Mesenchymal stem cell (in vitro differentiated cells and primary cell): ENCODE results near the gene DOCK2.

Experiments used
- DNase-seq: peaks from one replicate; pipeline ENCODE4 v3.0.0-alpha.2; 2013
- H2AFZ ChIP-seq: one replicate; pipeline ENCODE4 v1.6.1; 2013; ENCODE audit warnings: low read depth, mild to moderate bottlenecking, control low read depth, inconsistent platforms, low read length, moderate library complexity
- H2AK5ac ChIP-seq: 2 replicates; pipeline ENCODE4 v1.6.1; 2013; ENCODE audit warnings: low read length, moderate library complexity, mild to moderate bottlenecking, inconsistent platforms; ENCODE audit not compliant: severe bottlenecking
- H2BK120ac ChIP-seq: one replicate; pipeline ENCODE4 v1.6.1; 2013; ENCODE audit warnings: low read depth, mild to moderate bottlenecking, inconsistent platforms, low read length, moderate library complexity
- H2BK12ac ChIP-seq, 2 experiments: one replicate each; pipeline ENCODE4 v1.6.1; 2013; ENCODE audit warnings: inconsistent platforms in 2 of 2, low read length in 2 of 2, mild to moderate bottlenecking in 2 of 2, moderate library complexity in 2 of 2, control low read depth in 1 of 2
- H2BK15ac ChIP-seq: one replicate; pipeline ENCODE4 v1.6.1; 2013; ENCODE audit warnings: mild to moderate bottlenecking, low read depth, inconsistent platforms; ENCODE audit not compliant: poor library complexity, severe bottlenecking
- H2BK5ac ChIP-seq: 2 replicates; pipeline ENCODE4 v1.6.1; 2013; ENCODE audit warnings: low read depth, mild to moderate bottlenecking, low read length, control low read depth, inconsistent platforms; ENCODE audit not compliant: poor library complexity, severe bottlenecking
- H3K14ac ChIP-seq, 2 experiments: one replicate each; pipeline ENCODE4 v1.6.1; 2013; ENCODE audit warnings: inconsistent platforms in 2 of 2, low read length in 2 of 2, control low read depth in 1 of 2, mild to moderate bottlenecking in 1 of 2, moderate library complexity in 1 of 2
- H3K18ac ChIP-seq, 2 experiments: one replicate each; pipeline ENCODE4 v1.6.1; 2013; ENCODE audit warnings: inconsistent platforms in 2 of 2, low read length in 2 of 2, control low read depth in 1 of 2, low read depth in 1 of 2, mild to moderate bottlenecking in 1 of 2
- H3K23ac ChIP-seq, 2 experiments: one replicate each; pipeline ENCODE4 v1.6.1; 2013; ENCODE audit warnings: inconsistent platforms in 2 of 2, low read length in 2 of 2, mild to moderate bottlenecking in 2 of 2, moderate library complexity in 2 of 2, control low read depth in 1 of 2
- H3K27ac ChIP-seq: 2 replicates; pipeline ENCODE4 v1.5.1; 2013; ENCODE audit warnings: mild to moderate bottlenecking, moderate library complexity, low read length, control low read depth, inconsistent platforms; ENCODE audit not compliant: poor library complexity, severe bottlenecking
- H3K27me3 ChIP-seq, 2 experiments: 2 replicates each; pipeline versions ENCODE4 v1.6.1 to v1.7.0; 2013; ENCODE audit warnings: low read length in 2 of 2, mild to moderate bottlenecking in 2 of 2, moderate library complexity in 2 of 2, control low read depth in 1 of 2, inconsistent platforms in 1 of 2; ENCODE audit not compliant: control insufficient read depth in 1 of 2, insufficient read depth in 1 of 2
- H3K36me3 ChIP-seq, 2 experiments: 2 replicates each; pipeline versions ENCODE4 v1.6.1 to v1.7.0; 2013; ENCODE audit warnings: low read length in 2 of 2, control low read depth in 1 of 2, inconsistent platforms in 1 of 2, low read depth in 1 of 2, mild to moderate bottlenecking in 1 of 2; ENCODE audit not compliant: insufficient read depth in 2 of 2, control insufficient read depth in 1 of 2
- H3K4ac ChIP-seq, 2 experiments: one replicate each; pipeline ENCODE4 v1.6.1; 2013; ENCODE audit warnings: inconsistent platforms in 2 of 2, low read length in 2 of 2, mild to moderate bottlenecking in 2 of 2, moderate library complexity in 2 of 2, control low read depth in 1 of 2, low read depth in 1 of 2
- H3K4me1 ChIP-seq: 2 replicates; pipeline ENCODE4 v1.6.1; 2013; ENCODE audit warnings: low read depth, low read length, control low read depth; ENCODE audit not compliant: control insufficient read depth, insufficient read depth
- H3K4me2 ChIP-seq: 2 replicates; pipeline ENCODE4 v1.6.1; 2013; ENCODE audit warnings: low read length, mild to moderate bottlenecking, inconsistent platforms; ENCODE audit not compliant: poor library complexity, severe bottlenecking
- H3K4me3 ChIP-seq, 2 experiments: 2 replicates each; pipeline versions ENCODE4 v1.5.1 to v1.7.0; 2013; ENCODE audit warnings: low read length in 2 of 2, mild to moderate bottlenecking in 2 of 2, control low read depth in 1 of 2, low read depth in 1 of 2; ENCODE audit not compliant: insufficient read depth in 1 of 2
- H3K79me1 ChIP-seq: replicated peaks from 2 replicates; pipeline ENCODE4 v1.6.1; 2013; ENCODE audit warnings: mild to moderate bottlenecking, control low read depth, low read length, inconsistent platforms; ENCODE audit not compliant: poor library complexity, severe bottlenecking
- H3K9ac ChIP-seq: 2 replicates; pipeline ENCODE4 v1.7.0; 2013; ENCODE audit warnings: mild to moderate bottlenecking, low read length, moderate library complexity
- H3K9me3 ChIP-seq: 2 replicates; pipeline ENCODE4 v1.7.0; 2013; ENCODE audit warnings: mild to moderate bottlenecking, low read length; ENCODE audit not compliant: control insufficient read depth
- H4K8ac ChIP-seq: one replicate; pipeline ENCODE4 v1.6.1; 2013; ENCODE audit warnings: inconsistent platforms, mild to moderate bottlenecking, low read length, moderate library complexity
- H4K91ac ChIP-seq: one replicate; pipeline ENCODE4 v1.6.1; 2013; ENCODE audit warnings: mild to moderate bottlenecking, low read length, inconsistent platforms
- WGBS: methylation state at CpG from one replicate; pipeline ENCODE4 v1.1.7; 2013; ENCODE audit warnings: mixed read lengths; 5-methylcytosine and 5-hydroxymethylcytosine counted together

Gene DOCK2

DNA sequence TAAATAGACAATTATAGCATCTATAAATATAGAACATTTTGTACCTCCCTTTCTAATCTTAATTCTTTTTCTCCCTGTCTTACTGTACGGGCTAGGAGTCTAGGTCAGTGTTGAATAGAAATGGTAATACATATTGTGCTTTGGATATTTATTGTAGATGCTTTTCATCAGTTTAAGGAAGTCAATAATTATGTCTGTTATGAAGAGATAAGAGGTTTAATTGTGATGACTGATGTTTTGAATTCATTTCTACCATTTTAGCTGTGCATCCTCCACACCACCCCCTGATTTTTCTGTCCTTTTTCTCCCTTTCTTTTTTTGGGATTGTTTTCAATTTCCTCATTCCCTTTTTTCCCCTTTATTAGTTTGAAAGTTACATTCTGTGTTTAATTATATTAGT lies 95.8 kb downstream of the DOCK2 start:
- WGBS, result 100% methylated on average over 1 of the region's 1 CpG
- no peaks in the 10 kb centered on the region for H3K36me3 ChIP-seq
- no peaks in the 10 kb centered on the region for H3K27me3 ChIP-seq
- no peak overlapping the region for H3K4ac ChIP-seq
- peaks cover 2% of the 10 kb centered on the region for H3K9me3 ChIP-seq
- H3K4me1 ChIP-seq, result no peaks in the 10 kb centered on the region
- H3K4me2 ChIP-seq, result no peak overlapping the region
- H3K4me3 ChIP-seq, result no peak overlapping the region
- no peaks in the 10 kb centered on the region for H3K79me1 ChIP-seq
- no peak overlapping the region for H3K18ac ChIP-seq
- no peak overlapping the region for H4K8ac ChIP-seq
- DNase-seq, result no peak
- no peak overlapping the region for H2BK120ac ChIP-seq
- no peak overlapping the region for H3K23ac ChIP-seq
- H2BK12ac ChIP-seq, result no peak overlapping the region
- H2AFZ ChIP-seq, result no peak overlapping the region
- H2BK5ac ChIP-seq, result no peak overlapping the region
- H2BK15ac ChIP-seq, result no peak overlapping the region
- no peak overlapping the region for H3K14ac ChIP-seq
- H4K91ac ChIP-seq, result no peak overlapping the region
- H3K27ac ChIP-seq, result no peak overlapping the region
- H3K9ac ChIP-seq, result no peak overlapping the region
- no peak overlapping the region for H2AK5ac ChIP-seq

DNA sequence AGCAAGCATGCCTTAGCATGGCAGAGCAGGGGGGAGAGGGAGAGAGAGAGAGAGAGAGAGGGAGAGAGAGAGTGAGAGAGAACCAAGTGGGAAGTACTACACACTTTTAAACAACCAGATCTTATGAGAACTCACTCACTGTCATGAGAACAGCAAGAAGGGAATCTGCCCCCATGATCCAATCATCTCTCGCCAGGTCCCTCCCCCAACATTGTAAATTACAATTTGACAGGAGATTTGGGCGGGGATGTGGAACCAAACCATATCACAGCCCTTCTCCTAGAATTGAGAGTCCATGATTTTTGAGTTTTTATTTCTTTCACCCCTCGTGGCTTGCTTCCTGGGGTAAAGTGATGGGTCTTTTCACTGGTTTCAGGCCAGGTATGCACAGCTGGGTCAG lies 98.8 kb downstream of the DOCK2 start:
- H3K4ac ChIP-seq, result no peak overlapping the region
- no peak overlapping the region for H3K18ac ChIP-seq
- H3K27ac ChIP-seq, result no peak overlapping the region
- no peaks in the 10 kb centered on the region for H3K27me3 ChIP-seq
- peaks cover 2% of the 10 kb centered on the region for H3K9me3 ChIP-seq
- H3K4me2 ChIP-seq, result no peak overlapping the region
- H2BK5ac ChIP-seq, result no peak overlapping the region
- DNase-seq, result no peak
- H3K4me1 ChIP-seq, result no peaks in the 10 kb centered on the region
- no peaks in the 10 kb centered on the region for H3K79me1 ChIP-seq
- H3K23ac ChIP-seq, result no peak overlapping the region
- no peak overlapping the region for H3K9ac ChIP-seq
- no peak overlapping the region for H4K8ac ChIP-seq
- no peak overlapping the region for H3K14ac ChIP-seq
- H3K4me3 ChIP-seq, result no peak overlapping the region
- H2BK120ac ChIP-seq, result no peak overlapping the region
- H3K36me3 ChIP-seq, result no peaks in the 10 kb centered on the region
- WGBS, result 100% methylated on average over 3 of the region's 3 CpGs
- no peak overlapping the region for H2AFZ ChIP-seq
- no peak overlapping the region for H4K91ac ChIP-seq
- no peak overlapping the region for H2AK5ac ChIP-seq
- H2BK15ac ChIP-seq, result no peak overlapping the region
- no peak overlapping the region for H2BK12ac ChIP-seq

DNA sequence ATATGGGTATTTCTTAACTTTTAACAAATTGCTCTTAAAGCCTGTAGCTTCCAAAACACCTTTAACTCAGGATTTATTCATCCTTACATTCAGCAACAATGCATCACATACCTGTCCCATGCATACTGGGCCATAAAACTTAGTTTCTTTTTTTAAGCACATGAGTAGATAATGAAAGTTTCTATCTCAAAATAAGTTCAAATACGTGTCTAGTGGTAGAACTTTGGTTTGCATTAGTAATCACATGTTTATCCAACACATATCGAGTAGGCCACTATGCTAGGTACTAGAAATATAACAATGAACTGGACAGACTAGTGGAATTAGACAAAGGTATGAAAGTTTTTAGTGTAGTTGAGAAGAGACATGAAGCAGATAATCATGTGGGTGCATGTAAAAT lies 99.6 kb downstream of the DOCK2 start:
- no peak overlapping the region for H2BK120ac ChIP-seq
- H3K9me3 ChIP-seq, result peaks cover 2% of the 10 kb centered on the region
- no peak overlapping the region for H3K18ac ChIP-seq
- H2BK5ac ChIP-seq, result no peak overlapping the region
- no peak overlapping the region for H2AK5ac ChIP-seq
- no peaks in the 10 kb centered on the region for H3K4me1 ChIP-seq
- no peak overlapping the region for H4K91ac ChIP-seq
- H4K8ac ChIP-seq, result no peak overlapping the region
- no peak overlapping the region for H3K14ac ChIP-seq
- H3K9ac ChIP-seq, result no peak overlapping the region
- 100% methylated on average over 2 of the region's 2 CpGs for WGBS
- H3K23ac ChIP-seq, result no peak overlapping the region
- H3K27me3 ChIP-seq, result no peaks in the 10 kb centered on the region
- no peaks in the 10 kb centered on the region for H3K36me3 ChIP-seq
- H3K4ac ChIP-seq, result no peak overlapping the region
- H3K4me2 ChIP-seq, result no peak overlapping the region
- no peak overlapping the region for H3K4me3 ChIP-seq
- no peak for DNase-seq
- no peak overlapping the region for H2BK12ac ChIP-seq
- no peak overlapping the region for H2BK15ac ChIP-seq
- H3K27ac ChIP-seq, result no peak overlapping the region
- no peaks in the 10 kb centered on the region for H3K79me1 ChIP-seq
- no peak overlapping the region for H2AFZ ChIP-seq

DNA sequence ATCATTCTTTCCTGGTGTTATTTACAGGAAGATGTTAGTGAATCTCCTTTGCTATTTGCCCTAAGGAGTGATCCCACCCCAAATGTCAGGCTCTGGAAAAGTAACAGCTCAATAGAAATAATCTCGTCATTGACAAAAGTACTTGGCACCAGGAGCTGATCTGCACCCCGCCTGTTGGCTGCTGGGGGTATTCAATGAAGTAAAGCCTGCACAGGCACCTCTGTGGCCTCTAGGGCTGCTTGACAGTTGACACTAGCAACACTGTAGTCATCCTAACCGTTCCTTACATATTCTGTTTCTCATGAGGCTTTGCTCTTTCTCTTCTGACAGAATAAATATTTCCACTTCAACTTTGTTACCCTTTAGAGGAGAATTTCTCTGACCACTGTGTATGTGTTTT lies 103.4 kb downstream of the DOCK2 start:
- H2BK5ac ChIP-seq, result no peak overlapping the region
- no peak for DNase-seq
- no peak overlapping the region for H2BK12ac ChIP-seq
- H3K4me2 ChIP-seq, result no peak overlapping the region
- 92% methylated on average over 3 of the region's 3 CpGs for WGBS
- H3K14ac ChIP-seq, result no peak overlapping the region
- H3K18ac ChIP-seq, result no peak overlapping the region
- no peaks in the 10 kb centered on the region for H3K9me3 ChIP-seq
- no peak overlapping the region for H3K23ac ChIP-seq
- no peak overlapping the region for H3K4ac ChIP-seq
- H2AFZ ChIP-seq, result no peak overlapping the region
- H2AK5ac ChIP-seq, result no peak overlapping the region
- no peaks in the 10 kb centered on the region for H3K27me3 ChIP-seq
- H3K36me3 ChIP-seq, result no peaks in the 10 kb centered on the region
- no peak overlapping the region for H4K8ac ChIP-seq
- H3K9ac ChIP-seq, result no peak overlapping the region
- H3K4me1 ChIP-seq, result peaks cover 10% of the 10 kb centered on the region
- H2BK15ac ChIP-seq, result no peak overlapping the region
- H3K79me1 ChIP-seq, result no peaks in the 10 kb centered on the region
- H3K4me3 ChIP-seq, result no peak overlapping the region
- H4K91ac ChIP-seq, result no peak overlapping the region
- no peak overlapping the region for H2BK120ac ChIP-seq
- H3K27ac ChIP-seq, result no peak overlapping the region
